Renal cortex interstitium (tissue), 15 donors: Measurements from ENCODE around the gene RAB11FIP4. TPM values are rescaled to one million over a fixed set of nuclear protein-coding genes. Genes with fewer than 3 reads are reported as not detected.
"Not testable (repeated sequence)": the region's sequence is repeated elsewhere in the genome, so short reads cannot be mapped to it uniquely, and the experiment has no call there.

Source experiments
- DNase-seq, 11 donors: peaks; one replicate each; pipeline ENCODE4 v3.0.0-alpha.2; 2013; ENCODE audit warnings: low read depth in 9 of 11, low spot score in 4 of 11; ENCODE audit errors: extremely low read depth in 1 of 11
- long read RNA-seq, 16 experiments: transcript quantifications; one replicate each; lab custom pipeline, GENCODE V29; 2026
- polyA plus RNA-seq, 3 donors: library from polyadenylated mRNA; unstranded; fragments of 120-200 nt; gene quantifications; one replicate each; pipeline ENCODE4 v1.2.1, GENCODE V29; 2013; ENCODE audit not compliant: insufficient read length in 3 of 3

The RAB11FIP4 gene
- polyA plus RNA-seq: 10 to 100 TPM; 14.0 to 14.8 (median 14.2) TPM
- long read RNA-seq, donor 1, partial matches to known transcripts: 0 of 1 reads
- long read RNA-seq, donor 1, other reads (novel, unspliced or antisense): 0 of 1 reads
- long read RNA-seq, donor 2, partial matches to known transcripts: 0 of 1 reads
- long read RNA-seq, donor 2, other reads (novel, unspliced or antisense): 0 of 1 reads
- long read RNA-seq, donor 3, partial matches to known transcripts: 0 of 1 reads
- long read RNA-seq, donor 3, other reads (novel, unspliced or antisense): 0 of 1 reads
- long read RNA-seq, donor 4, partial matches to known transcripts: 0 of 3 reads
- long read RNA-seq, donor 4, other reads (novel, unspliced or antisense): 0 of 3 reads
- long read RNA-seq, donor 5: 0 reads
- long read RNA-seq, donor 6: 0 reads
- long read RNA-seq, donor 7: 0 reads
- long read RNA-seq, donor 8: 0 reads
- long read RNA-seq, donor 9, partial matches to known transcripts: 0 of 3 reads
- long read RNA-seq, donor 9, other reads (novel, unspliced or antisense): 0 of 3 reads
- long read RNA-seq, donor 10, full-length matches to known transcripts: 3 of 3 reads
- long read RNA-seq, donor 10, partial matches to known transcripts: 0 of 3 reads
- long read RNA-seq, donor 10, other reads (novel, unspliced or antisense): 0 of 3 reads
- long read RNA-seq, donor 11, partial matches to known transcripts: 0 of 1 reads
- long read RNA-seq, donor 11, other reads (novel, unspliced or antisense): 0 of 1 reads
- long read RNA-seq, donor 12, partial matches to known transcripts: 0 of 1 reads
- long read RNA-seq, donor 12, other reads (novel, unspliced or antisense): 0 of 1 reads
- long read RNA-seq, donor 13: 0 reads
- long read RNA-seq, donor 14: 0 reads
- long read RNA-seq, donor 15, partial matches to known transcripts: 0 of 2 reads
- long read RNA-seq, donor 15, other reads (novel, unspliced or antisense): 0 of 2 reads
- long read RNA-seq, donor 16, transcript RAB11FIP4-201 (13 exons, 1,968 nt): major isoform, 6 of 6 reads
- long read RNA-seq, donor 16, partial matches to known transcripts: 0 of 6 reads
- long read RNA-seq, donor 16, other reads (novel, unspliced or antisense): 0 of 6 reads

- DNase-seq: peak in 1 of 11 donors; percentile 15
Measured at GRCh38 chr17:31391496-31391949, at the start of gene RAB11FIP4. Gene RAB11FIP4, plus strand, starts transcription at chr17:31391675. Its CDS starts 178 bp downstream, at chr17:31391853.

- not testable (repeated sequence) for DNase-seq
Measured at GRCh38 chr17:31345191-31345747, 46.2 kb upstream of the RAB11FIP4 start.

- no peak for DNase-seq
Measured at GRCh38 chr17:31349454-31349853, 42.0 kb upstream of the RAB11FIP4 start.

- DNase-seq: no peak
Measured at GRCh38 chr17:31355935-31356334, 35.5 kb upstream of the RAB11FIP4 start.

- DNase-seq: no peak
Measured at GRCh38 chr17:31357091-31357490, 34.4 kb upstream of the RAB11FIP4 start.

- DNase-seq: peak in 1 of 11 donors; percentile 12
Measured at GRCh38 chr17:31357839-31358394, 33.6 kb upstream of the RAB11FIP4 start.

- no peak for DNase-seq
Measured at GRCh38 chr17:31364012-31364411, 27.5 kb upstream of the RAB11FIP4 start.

GRCh38 chr17:31366088-31366487, 25.4 kb upstream of the RAB11FIP4 start:
- DNase-seq: no peak

- DNase-seq: no peak
Measured at GRCh38 chr17:31369266-31369665, 22.2 kb upstream of the RAB11FIP4 start.

GRCh38 chr17:31371511-31372097, 19.9 kb upstream of the RAB11FIP4 start:
- no peak for DNase-seq

GRCh38 chr17:31373150-31374093, 18.1 kb upstream of the RAB11FIP4 start:
- no peak for DNase-seq

- no peak for DNase-seq
Measured at GRCh38 chr17:31374094-31374447, 17.4 kb upstream of the RAB11FIP4 start.

- no peak for DNase-seq
Measured at GRCh38 chr17:31374503-31374902, 17.0 kb upstream of the RAB11FIP4 start.

- no peak for DNase-seq
Measured at GRCh38 chr17:31378638-31379037, 12.8 kb upstream of the RAB11FIP4 start.

- no peak for DNase-seq
Measured at GRCh38 chr17:31379597-31380205, 11.8 kb upstream of the RAB11FIP4 start.

- no peak for DNase-seq
Measured at GRCh38 chr17:31381165-31381668, 10.3 kb upstream of the RAB11FIP4 start.
